ENCODE measurements around the gene NLE1.
A peak's percentile ranks its signal among the peaks of the same experiment; 100 is the strongest.
"Not testable (repeated sequence)": the region's sequence is repeated elsewhere in the genome, so short reads cannot be mapped to it uniquely, and the experiment has no call there.

The NLE1 gene

DNA sequence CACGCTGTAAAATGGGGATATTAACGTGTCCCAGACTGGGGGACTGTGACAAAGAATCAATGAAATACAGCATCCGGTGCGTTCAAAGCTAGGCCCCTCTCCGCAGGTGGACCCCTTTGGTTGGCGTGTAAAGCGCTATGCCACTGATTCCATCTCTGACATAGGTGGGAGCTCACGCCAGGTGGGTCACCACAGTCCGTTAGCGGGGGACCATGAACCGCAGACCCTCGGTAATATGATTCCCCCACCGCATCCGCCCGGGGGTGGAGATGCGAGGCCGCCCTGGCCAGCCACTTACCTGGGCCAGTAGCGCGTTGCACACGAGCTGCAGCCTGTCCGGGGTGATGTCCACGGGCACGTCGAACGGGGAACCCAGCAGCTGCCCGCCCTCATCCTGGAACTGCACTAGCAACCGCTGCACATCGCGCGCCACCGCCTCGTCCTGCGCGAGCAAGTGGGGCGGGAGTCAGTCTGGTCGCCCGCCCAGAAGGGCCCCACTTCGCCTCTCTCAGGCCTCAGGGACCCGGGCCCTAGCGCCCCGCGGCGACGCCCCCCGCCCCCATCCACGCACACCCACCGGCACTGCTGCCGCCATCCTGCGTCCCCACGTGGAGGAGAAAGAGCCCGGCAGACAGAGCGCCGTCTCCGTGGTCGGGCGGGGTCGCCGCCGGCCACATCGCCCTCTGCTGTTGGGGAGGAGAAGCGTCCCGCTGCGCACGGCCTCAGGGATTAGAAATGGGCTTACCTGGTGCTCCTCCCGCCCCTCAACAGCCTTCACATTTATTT, at the start of gene NLE1:
TSS of gene NLE1 (minus strand) at position 623 of the 786 bp plus-strand sequence. CDS start at position 595, 28 bp downstream.
- DNase-seq (ENCODE audit: low spot score): peak; percentile 93

DNA sequence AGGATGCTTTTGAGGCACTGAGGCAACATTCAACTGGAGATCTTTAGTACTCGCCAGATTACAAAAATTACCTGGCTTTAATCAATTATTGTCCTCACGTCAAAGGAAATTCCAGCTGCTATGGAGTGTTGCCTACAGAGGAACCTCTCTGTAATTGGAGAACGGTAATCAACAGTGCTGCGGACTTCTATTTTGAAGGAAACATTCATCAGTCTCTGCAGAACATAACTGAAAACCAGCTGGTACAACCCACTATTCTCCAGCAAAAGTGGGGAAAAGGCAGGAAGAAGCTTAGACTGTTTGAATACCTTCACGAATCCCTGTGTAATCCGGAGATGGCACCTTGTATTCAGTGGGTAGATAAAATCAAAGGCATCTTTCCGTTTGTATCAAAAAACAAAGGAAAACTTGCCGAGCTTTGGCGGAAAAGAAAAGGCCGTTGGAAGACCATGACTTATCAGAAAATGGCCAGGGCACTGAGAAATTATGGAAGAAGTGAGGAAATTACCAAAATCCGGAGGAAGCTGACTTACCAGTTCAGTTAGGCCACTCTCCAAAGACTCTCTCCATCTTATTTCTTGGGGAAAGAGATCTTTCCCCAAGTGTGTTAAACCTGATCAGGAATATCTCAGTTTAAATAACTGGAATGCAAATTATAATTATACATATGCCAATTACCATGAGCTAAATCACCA, 49.0 kb upstream of the NLE1 start:
- DNase-seq (ENCODE audit: low spot score): no peak

DNA sequence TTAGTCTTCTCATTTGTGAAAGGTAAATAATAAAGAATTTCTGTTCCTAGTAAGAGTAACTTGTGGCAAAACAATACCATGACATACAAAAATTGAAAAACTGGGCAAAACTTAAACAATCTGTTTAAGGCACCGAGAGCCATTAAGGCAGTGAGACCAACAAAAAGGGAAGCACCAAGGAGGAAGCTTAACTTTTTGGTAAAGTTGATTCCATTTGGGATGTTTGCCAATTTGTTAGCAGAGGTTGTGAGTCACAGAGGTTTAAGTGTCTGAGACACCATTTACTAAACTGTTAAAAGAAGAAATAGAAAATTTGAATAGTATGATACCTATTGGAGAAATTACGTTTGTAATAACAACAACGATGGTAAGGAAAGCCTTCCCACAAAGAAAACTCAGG, 47.2 kb upstream of the NLE1 start:
- no peak for DNase-seq (ENCODE audit: low spot score)

DNA sequence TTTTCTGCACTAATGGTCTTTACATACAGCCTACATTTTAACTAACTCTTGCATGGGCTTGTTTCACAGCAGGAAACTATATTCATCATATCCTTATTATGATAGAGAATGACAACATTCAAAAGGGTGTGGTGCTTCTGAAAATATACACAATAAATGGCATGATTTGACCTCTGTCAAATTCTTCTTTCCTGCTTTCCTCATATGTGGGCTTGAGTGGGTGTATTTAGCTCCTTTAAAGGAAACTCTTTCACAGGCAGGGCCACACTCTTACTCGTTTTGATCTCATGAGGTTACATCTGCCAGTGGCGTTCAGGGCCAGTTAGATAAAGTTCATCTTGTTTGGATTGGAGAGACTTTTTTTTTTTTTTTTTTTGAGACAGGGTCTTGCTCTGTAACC, 46.0 kb upstream of the NLE1 start:
- DNase-seq (ENCODE audit: low spot score): no peak

DNA sequence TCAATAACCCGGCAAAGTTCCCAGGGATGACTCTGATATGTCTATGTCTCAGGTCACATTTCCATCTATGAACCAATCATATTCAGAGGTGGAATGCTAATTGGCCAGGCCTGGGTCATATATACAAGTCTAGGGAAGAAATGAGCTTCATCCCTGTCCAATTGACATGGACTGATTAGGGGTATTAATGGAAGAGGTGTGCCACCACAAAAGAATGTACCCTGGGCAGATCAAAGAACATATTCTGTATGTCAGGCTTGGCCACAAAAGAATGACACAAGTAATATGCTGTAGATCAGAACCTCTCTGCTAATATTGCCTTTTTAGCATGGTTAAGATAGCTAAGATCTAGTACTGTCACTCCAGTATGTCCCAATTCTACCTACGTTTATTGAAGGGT, 45.4 kb upstream of the NLE1 start:
- no peak for DNase-seq (ENCODE audit: low spot score)

DNA sequence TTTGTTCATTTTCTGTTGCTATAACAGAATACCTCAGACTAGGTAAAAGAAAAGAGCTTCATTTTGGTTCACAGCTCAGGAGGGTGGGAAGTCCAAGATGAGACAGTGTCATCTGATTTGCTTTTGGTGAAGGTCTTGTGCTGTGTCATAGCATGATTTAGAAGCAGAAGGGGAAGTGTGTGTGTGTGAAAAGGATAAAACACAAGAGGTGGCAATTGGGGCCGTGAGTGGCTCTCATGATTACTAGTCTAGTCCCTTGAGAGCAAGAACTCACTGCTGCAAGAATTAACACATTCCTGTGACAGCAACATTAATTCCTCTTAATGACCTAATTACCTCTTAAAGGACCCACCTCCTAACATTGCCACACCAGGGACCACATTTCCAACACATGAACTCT, 43.7 kb upstream of the NLE1 start:
- DNase-seq (ENCODE audit: low spot score): no peak

DNA sequence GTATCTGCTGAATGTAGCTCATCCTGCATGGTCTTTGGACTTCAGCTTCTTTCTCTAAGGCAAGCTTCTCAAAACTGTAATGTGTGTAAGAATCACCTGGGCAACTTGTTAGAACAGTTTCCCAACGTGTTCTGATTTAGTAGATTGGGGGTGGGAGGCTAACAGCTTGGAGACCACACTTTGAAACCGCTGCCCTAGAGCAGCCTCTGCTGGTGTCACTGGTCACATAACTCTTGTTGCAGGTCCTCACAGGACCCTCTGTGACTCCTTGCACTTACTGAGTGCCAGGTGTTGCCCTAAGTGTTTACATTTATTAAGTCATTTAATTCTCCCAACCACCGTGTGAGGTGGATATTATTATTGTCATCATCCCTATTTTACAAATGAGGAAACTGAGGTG, 42.2 kb upstream of the NLE1 start:
- DNase-seq (ENCODE audit: low spot score): no peak

DNA sequence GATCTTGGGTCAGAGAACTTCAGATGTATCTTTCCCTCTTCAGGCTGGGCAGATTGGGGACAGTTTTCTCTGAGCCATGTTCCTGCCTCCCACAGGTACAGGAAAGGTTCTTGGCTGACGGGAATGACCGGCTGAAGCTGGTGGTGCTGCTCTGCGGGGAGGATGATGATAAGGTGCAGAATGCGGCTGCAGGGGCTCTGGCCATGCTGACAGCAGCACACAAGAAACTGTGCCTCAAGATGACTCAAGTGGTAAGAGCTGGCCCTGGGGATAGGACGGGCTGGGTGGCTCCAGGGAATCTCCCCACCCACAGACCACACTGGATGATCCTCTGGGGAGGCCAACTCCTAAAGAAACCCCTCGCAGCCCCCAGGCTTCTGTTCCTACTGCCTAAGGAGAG, 41.2 kb upstream of the NLE1 start:
- DNase-seq (ENCODE audit: low spot score): no peak

DNA sequence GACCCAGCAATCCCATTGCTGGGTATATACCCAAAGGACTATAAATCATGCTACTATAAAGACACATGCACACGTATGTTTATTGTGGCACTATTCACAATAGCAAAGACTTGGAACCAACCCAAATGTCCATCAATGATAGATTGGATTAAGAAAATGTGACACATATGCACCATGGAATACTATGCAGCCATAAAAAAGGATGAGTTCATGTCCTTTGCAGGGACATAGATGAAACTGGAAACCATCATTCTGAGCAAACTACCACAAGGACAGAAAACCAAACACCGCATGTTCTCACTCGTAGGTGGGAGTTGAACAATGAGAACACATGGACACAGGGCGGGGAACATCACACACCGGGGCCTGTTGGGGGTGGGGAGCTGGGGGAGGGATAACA, 37.3 kb upstream of the NLE1 start:
- DNase-seq (ENCODE audit: low spot score): not testable (repeated sequence)

DNA sequence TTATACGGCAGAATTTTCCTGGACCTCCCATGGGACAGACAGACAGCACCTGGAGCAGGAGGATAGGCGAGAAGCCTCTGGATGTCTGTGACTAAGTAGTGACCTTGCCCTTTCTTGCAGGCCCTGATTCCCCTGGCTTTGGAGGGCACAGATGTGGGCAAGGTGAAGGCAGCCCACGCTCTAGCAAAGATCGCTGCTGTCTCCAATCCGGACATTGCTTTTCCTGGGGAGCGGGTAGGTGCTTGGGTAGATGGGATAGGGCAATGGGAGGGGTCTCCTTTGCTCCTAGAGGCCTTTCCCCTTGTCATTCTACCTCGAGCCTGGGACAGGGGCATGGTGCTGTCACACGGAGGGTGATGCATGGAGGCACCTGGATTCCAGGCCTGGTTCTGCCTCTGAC, 34.8 kb upstream of the NLE1 start:
- DNase-seq (ENCODE audit: low spot score): no peak

DNA sequence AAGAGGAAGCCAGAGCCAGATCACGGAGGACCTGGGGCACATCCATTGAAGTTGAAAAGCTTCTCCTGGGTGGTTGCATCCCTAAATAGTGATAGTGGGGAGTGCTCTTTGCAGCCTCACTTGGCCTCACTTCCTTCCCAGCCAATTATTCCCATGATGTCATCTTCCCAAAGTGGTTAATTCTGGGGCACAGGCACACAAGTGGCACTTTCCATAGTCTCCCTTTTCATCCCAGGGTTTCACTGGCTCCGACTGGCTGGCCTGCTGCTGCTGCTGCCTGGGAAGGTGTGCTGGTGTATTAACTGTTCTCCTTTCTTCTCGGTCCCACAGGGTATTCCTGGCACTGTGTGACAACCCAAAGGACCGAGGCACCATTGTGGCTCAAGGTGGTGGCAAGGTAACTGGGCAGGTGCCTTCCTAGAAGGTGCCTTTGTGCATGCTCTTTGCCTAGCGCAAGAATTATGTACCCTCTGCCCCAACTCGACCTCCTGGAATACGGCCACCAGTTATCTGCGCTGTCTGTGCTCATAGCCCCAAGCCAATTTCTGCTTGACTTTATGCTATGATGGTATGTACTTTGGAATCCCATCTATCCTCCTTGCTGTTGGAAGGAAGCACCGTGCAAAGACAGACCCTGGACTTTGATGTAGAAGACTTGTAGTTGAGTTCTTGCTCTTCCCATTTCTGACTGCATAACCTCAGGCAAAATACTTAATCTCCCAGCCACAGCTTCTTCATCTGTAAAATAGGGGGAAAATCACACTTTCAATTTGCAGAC, 33.7 kb upstream of the NLE1 start:
- DNase-seq (ENCODE audit: low spot score): no peak

DNA sequence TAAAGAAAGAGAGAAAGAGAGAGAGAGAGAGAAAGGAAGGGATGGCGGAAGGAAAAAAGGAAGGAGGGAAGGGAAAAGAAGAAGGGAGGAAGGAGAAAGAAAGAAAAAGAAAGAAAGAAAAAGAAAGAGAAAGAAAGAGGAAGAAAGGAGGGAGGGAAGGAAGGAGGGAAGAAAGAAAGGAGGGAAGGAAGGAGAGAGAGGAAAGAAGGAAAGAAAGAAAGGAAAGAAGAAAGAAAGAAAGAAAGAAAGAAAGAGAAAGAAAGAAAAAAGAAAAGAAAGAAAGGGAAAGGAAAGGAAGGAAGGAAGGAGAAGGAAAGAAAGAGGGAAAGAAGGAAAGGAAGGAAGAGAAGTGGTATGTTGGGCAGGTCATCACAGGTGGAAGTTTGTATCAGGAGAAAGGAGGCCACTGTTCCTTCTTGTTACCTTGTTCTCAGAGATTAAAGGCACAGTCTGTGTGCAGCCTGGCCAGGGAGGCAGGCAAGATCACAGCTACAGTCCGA, 32.8 kb upstream of the NLE1 start:
- DNase-seq (ENCODE audit: low spot score): no peak

DNA sequence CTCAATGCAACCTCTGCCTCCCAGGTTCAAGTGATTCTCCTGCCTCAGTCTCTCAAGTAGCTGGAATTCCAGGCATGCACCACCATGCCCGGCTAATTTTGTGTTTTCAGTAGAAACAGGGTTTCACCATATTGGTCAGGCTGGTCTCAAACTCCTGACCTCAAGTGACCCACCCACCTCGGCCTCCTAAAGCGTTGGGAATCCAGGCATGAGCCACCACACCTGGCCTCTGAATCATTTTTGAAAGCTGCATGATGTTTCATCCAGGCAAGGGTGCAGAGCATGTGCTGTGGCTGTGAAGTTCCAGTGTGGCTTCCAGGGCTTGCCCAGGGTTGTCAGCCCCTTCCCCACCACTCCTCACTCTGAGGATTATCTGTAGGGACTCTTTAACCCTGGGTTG, 30.2 kb upstream of the NLE1 start:
- not testable (repeated sequence) for DNase-seq (ENCODE audit: low spot score)

DNA sequence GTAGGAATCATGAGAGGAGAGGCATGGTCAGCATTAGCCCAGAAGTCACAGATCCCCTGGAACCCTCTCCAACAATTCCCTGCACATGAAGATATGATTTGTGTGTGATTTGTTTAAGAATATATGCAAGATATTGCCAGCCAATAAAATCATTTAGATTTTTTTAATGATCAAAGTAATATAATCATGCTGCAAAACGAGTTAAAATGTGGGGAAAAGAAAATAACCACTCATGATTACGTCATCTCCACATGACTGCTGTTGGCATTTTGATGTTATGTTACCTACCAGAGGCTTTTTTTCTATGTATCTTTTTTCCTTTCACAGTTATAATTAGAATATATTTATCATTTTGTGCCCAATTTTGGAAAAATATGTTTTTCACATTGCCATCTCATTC, 29.7 kb upstream of the NLE1 start:
- DNase-seq (ENCODE audit: low spot score): no peak

DNA sequence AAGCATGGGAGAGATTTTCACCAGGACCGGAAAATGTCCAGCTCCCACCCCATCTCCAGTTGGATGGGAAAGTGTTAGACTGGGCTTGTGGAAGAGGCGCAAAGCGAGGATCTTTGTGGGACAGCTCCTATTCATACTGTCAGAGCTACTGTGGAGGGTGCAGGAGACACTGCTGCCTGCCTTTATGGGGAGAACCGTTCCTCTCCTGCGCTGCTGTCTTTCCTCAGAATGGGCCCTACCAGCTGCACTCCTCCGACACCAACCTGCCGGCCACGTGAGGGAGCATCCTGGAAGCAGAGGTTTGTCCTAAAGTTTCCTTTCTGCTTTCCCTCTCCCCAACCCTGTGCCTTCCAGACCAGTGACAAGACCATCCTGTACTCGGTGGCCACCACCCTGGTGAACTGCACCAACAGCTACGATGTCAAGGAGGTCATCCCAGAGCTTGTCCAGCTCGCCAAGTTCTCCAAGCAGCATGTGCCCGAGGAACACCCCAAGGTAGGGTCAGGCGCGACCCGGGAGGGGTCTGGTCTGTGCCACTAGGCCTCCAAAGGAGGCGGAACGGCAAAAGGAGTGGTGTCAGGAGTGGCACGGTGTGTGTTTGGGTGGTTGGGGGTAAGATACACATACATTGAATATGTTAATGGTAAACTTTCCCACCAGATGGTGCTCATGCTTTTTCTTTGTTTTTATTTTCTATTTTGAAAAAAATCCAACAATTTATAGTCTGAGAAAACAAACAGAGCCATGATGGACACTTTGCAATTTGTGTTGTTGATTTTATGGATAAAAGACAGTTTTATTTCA, 29.1 kb upstream of the NLE1 start:
- DNase-seq (ENCODE audit: low spot score): no peak

DNA sequence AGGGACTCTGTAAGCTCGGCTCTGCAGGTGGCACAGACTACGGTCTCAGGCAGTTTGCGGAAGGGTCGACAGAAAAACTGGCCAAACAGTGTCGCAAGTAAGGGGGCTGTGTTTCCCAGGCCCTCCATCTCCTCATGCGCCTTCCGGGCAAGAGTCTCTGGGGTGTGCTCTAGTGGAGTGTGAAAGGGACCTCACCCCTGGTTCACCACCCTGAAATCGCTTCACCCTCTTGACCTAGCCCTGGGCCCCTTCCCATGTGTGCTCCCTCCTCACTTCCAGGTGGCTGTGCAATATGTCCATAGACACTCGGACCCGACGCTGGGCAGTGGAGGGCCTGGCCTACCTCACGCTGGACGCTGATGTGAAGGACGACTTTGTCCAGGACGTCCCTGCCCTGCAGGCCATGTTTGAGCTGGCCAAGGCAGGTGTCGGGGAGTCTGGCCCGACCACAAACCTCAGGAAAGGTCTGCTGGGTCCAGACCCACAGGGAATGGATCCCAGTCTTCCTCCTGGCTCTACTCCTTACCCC, 27.8 kb upstream of the NLE1 start:
- no peak for DNase-seq (ENCODE audit: low spot score)

DNA sequence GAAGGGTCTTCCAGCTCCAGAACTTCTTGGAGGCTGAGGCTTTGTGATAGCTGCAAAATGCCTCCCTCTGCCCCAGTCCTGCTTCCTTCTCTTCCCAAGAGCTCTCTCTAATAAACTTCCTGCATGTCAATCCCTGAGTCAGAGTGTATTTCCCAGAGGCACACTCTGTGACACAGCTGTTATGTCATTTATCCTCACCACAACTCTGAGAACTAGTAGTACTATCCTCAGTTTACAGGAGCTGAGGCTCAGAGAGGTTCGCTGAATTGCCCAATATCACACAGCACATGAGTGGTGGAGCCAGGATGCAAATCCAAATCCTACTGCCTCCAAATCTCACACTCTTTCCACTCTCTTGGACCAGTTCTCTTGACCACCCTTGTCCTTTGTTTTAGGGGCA, 25.6 kb upstream of the NLE1 start:
- DNase-seq (ENCODE audit: low spot score): no peak

DNA sequence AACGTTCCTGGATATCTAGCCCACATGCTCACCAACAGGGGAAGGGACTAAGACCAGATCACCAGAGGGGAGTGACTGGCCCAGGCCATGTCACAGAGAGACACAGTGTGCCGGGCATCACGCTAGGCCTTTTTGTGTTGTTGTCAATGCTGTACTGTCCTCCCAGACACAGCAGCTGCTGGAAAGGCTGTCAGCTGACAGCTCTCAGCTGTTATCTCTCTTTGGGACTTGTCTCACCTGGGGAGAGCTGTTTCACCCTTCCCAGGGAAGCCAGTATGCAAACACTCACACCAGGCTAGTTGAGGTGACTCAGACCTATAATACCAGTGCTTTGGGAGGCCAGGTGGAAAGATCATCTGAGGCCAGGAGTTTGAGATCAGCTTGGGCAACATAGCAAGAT, 24.9 kb upstream of the NLE1 start:
- no peak for DNase-seq (ENCODE audit: low spot score)

DNA sequence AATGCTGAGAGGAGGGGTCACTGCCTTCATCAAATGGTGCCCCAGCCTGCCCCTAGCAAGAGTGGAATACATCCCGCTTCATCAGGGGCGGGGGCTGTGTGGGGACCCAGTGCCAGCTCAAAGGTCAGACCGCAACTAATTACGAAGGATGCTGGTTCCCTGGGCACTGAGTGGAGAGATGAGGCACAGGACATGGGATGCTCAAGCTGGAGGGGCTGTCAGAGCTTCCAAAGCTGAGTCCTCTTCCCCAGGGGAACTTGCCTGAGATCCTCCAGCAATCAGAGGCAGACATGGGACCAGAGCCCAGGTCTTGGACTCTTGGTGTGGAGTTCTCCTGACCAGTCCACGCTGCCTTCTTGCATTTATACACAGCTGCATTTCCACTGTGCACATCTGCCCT, 24.4 kb upstream of the NLE1 start:
- no peak for DNase-seq (ENCODE audit: low spot score)

DNA sequence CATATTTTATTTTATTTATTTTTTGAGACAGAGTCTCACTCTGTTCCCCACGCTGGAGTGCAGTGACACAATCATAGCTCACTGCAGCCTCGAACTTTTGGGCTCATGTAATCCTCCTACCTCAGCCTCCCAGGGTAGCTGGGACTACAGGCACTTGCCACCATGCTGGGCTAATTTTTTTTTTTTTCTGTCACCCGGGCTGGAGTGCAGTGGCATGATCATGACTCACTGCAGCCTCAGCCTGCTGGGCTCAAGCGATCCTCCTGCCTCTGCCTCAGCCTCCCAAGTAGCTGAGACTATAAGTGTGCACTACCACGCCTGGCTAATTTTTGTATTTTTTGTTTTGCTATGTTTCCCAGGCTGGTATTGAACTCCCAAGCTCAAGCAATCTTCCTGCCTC, 22.6 kb upstream of the NLE1 start:
- DNase-seq (ENCODE audit: low spot score): no peak

DNA sequence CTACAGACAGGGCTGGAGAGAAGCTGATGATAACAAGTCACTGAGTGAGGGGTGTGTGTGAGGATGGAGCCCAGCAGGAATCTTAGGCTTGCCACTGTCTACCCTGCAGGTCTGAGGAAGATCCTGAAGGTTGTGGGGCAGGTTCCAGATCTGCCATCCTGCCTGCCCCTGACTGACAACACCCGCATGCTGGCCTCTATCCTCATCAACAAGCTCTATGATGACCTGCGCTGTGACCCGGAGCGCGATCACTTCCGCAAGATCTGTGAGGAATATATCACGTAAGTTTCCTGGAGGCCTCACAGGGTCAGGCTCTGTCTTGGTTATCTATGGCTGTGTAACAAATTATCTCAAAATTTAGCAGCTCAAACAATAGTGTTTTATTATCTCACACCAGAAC, 21.8 kb upstream of the NLE1 start:
- no peak for DNase-seq (ENCODE audit: low spot score)

DNA sequence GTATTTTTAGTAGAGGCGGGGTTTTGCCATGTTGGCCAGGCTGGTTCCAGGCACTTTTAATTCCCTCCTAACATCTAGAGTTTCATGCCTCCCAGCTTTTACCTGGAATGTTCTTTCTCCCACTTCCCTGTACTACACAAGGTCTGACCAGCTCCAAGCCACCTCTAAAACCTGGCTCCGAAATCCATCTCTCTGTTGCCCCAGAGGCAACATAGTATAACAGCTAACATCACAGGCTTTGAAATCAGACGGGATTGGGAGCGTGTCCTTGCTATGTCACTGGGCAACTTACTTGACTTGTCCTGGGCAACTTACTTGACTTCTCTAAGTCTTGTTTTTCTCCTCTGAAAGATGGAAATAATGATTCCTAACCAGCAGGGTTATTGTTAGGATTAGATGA, 20.7 kb upstream of the NLE1 start:
- DNase-seq (ENCODE audit: low spot score): no peak

Data from HuH-7.5 (cell line).